PC-3 (cell line): ENCODE results near the gene BAX. TPM values are rescaled to one million over a fixed set of nuclear protein-coding genes. Genes with fewer than 3 reads are reported as not detected.

Source experiments
- ATAC-seq: fragments of 200-7000 bp; cut with Tn5 transposase; 2 replicates; pipeline ENCODE4 v1.9.1; 2020; ENCODE audit warnings: mild to moderate bottlenecking, moderate library complexity
- BruUV-seq: library from RNA; stranded (reverse); fragments of 400-500 nt; replicated peaks from 2 replicates; lab custom pipeline; 2021; lab: Mats Ljungman, UMichigan
- CTCF ChIA-PET: fragments of 300-600 bp; sonication (Branson Sonifier 250); formaldehyde crosslinking; loops from one replicate; lab custom pipeline; 2022; ENCODE audit warnings: antibody characterized with exemption; lab: Charles Lee
- POLR2A ChIA-PET: fragments of 300-600 bp; sonication (Branson Sonifier 250); formaldehyde crosslinking; loops from one replicate; lab custom pipeline; 2022; ENCODE audit warnings: antibody characterized with exemption; ENCODE audit not compliant: unreplicated experiment; lab: Charles Lee
- DNase-seq: peaks from one replicate; pipeline ENCODE4 v3.0.0-alpha.2; 2015
- H2AFZ ChIP-seq: fragments of 300-600 bp; sonication (generic); 2 replicates; pipeline ENCODE4 v1.6.0; 2016; ENCODE audit warnings: antibody characterized with exemption, low read length
- H3F3A ChIP-seq: fragments of 300-600 bp; sonication (generic); one replicate; pipeline ENCODE4 v1.6.0; 2017; ENCODE audit warnings: antibody characterized with exemption, low read length, control low read depth, mild to moderate bottlenecking; ENCODE audit not compliant: unreplicated experiment
- H3K27ac ChIP-seq: fragments of 300-600 bp; sonication (generic); 2 replicates; pipeline ENCODE4 v1.5.1; 2016; ENCODE audit warnings: mild to moderate bottlenecking, low read length
- H3K27me3 ChIP-seq: fragments of 300-600 bp; sonication (generic); 2 replicates; pipeline ENCODE4 v1.6.1; 2016; ENCODE audit warnings: low read length, mixed read lengths
- H3K36me3 ChIP-seq: fragments of 300-600 bp; sonication (generic); 2 replicates; pipeline ENCODE4 v1.6.1; 2016; ENCODE audit warnings: low read depth, mixed run types, low read length, mixed read lengths
- H3K4me1 ChIP-seq: fragments of 300-600 bp; sonication (generic); 2 replicates; pipeline ENCODE4 v1.5.1; 2016; ENCODE audit warnings: low read length; ENCODE audit not compliant: insufficient read depth
- H3K4me2 ChIP-seq: fragments of 300-600 bp; sonication (generic); 2 replicates; pipeline ENCODE4 v1.6.0; 2016; ENCODE audit warnings: low read length
- H3K4me3 ChIP-seq: fragments of 300-600 bp; sonication (generic); 2 replicates; pipeline ENCODE4 v1.5.1; 2016; ENCODE audit warnings: mild to moderate bottlenecking, low read length, mixed read lengths
- H3K79me2 ChIP-seq: fragments of 300-600 bp; sonication (generic); 2 replicates; pipeline ENCODE4 v1.6.1; 2017; ENCODE audit warnings: low read length, mixed read lengths
- H3K9ac ChIP-seq: fragments of 300-600 bp; sonication (generic); 2 replicates; pipeline ENCODE4 v1.6.0; 2016; ENCODE audit warnings: mild to moderate bottlenecking, low read length
- H3K9me2 ChIP-seq: fragments of 300-600 bp; sonication (generic); replicated peaks from 2 replicates; pipeline ENCODE4 v1.6.1; 2016; ENCODE audit warnings: mixed run types, low read length, mixed read lengths
- H3K9me3 ChIP-seq: fragments of 300-600 bp; sonication (generic); 2 replicates; pipeline ENCODE4 v1.6.1; 2016; ENCODE audit warnings: low read length, mixed read lengths
- H4K20me1 ChIP-seq: fragments of 300-600 bp; sonication (generic); 2 replicates; pipeline ENCODE4 v1.6.1; 2016; ENCODE audit warnings: low read length, mixed read lengths
- CTCF ChIP-seq: fragments of 300-600 bp; sonication (generic); conservative IDR thresholded peaks from 2 replicates; pipeline ENCODE4 v1.5.1; 2017; ENCODE audit warnings: antibody characterized with exemption, low read depth, mild to moderate bottlenecking, low read length
- EZH2 ChIP-seq: fragments of 300-600 bp; sonication (generic); IDR thresholded peaks from one replicate; pipeline ENCODE4 v1.6.1; 2017; ENCODE audit warnings: antibody characterized with exemption, mild to moderate bottlenecking, low read length; ENCODE audit not compliant: unreplicated experiment
- EZH2phosphoT487 ChIP-seq: fragments of 300-600 bp; sonication (generic); IDR thresholded peaks from 2 replicates; pipeline ENCODE4 v1.6.1; 2018; ENCODE audit warnings: mild to moderate bottlenecking, antibody characterized with exemption, low read length, borderline replicate concordance
- intact Hi-C: fragments of 100-400 bp; cut with micrococcal nuclease; formaldehyde crosslinking; loops from 2 replicates; pipeline ENCODE4 v1.9.0; 2023
- total RNA-seq: library from RNA; depleted of rRNA; stranded (reverse); fragments of >200 nt; gene quantifications from 2 replicates; pipeline ENCODE4 v1.2.3, GENCODE V29; 2014

Gene BAX
- total RNA-seq, 1 experiment from 2014 or later: 44.8 TPM

DNA sequence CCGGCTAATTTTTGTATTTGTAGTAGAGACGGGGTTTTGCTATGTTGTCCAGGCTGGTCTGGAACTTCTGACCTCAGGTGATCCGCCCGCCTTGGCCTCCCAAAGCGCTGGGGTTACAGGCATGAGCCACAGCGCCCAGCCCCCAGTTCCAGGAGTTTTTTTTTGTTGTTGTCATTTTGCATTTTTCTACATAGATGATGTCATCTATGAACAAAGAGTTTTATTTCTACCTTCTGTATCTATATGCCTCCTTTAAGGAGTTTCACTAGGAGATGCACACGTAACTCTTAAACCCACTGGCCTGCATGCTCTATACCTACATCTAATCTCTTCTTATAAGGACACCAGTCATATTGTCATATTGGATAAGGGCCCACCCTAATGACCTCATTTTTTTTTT lies 16.4 kb upstream of the BAX start:
- CTCF ChIA-PET: no interaction called here
- TF ChIP-seq EZH2phosphoT487 (no peak), CTCF (no peak), EZH2 (no peak)

GRCh38 chr19:48940902-48941301 lies 13.8 kb upstream of the BAX start:
- no peaks in the 10 kb centered on the region for H3K9me2 ChIP-seq
- CTCF ChIA-PET: no interaction called here
- H3K4me3 ChIP-seq: no peak overlapping the region
- POLR2A ChIA-PET: no interaction called here
- H3K27ac ChIP-seq: no peak overlapping the region
- no peak for TF ChIP-seq EZH2
- no peak for TF ChIP-seq EZH2phosphoT487
- no peak for TF ChIP-seq CTCF
- H3K9ac ChIP-seq: no peak overlapping the region
- DNase-seq (no peak), ATAC-seq (no peak)
- BruUV-seq: no TSS peak
- no peaks in the 10 kb centered on the region for H3K79me2 ChIP-seq
- no peaks in the 10 kb centered on the region for H4K20me1 ChIP-seq
- H3F3A ChIP-seq: no peaks in the 10 kb centered on the region
- H3K36me3 ChIP-seq: no peaks in the 10 kb centered on the region
- H3K4me1 ChIP-seq: no peaks in the 10 kb centered on the region
- no peak overlapping the region for H2AFZ ChIP-seq
- intact Hi-C loops: no loop called here
- H3K27me3 ChIP-seq: no peaks in the 10 kb centered on the region
- H3K9me3 ChIP-seq: no peaks in the 10 kb centered on the region
- H3K4me2 ChIP-seq: no peak overlapping the region

More for the DNA sequence above, 16.4 kb upstream of the BAX start:
- Histone ChIP-seq H3K4me3 (no peak overlapping the region), H3K9me3 (no peaks in the 10 kb centered on the region), H3K79me2 (no peaks in the 10 kb centered on the region), H3K4me1 (no peaks in the 10 kb centered on the region), H3K4me2 (no peak overlapping the region), H2AFZ (no peak overlapping the region), H3K9me2 (no peaks in the 10 kb centered on the region), H3K27ac (no peak overlapping the region), H3K36me3 (no peaks in the 10 kb centered on the region), H4K20me1 (no peaks in the 10 kb centered on the region), H3F3A (no peaks in the 10 kb centered on the region), H3K27me3 (no peaks in the 10 kb centered on the region), H3K9ac (no peak overlapping the region)
- ATAC-seq (no peak), DNase-seq (no peak)
- BruUV-seq: no TSS peak
- intact Hi-C loops: no loop called here
- POLR2A ChIA-PET: no interaction called here

- no peak for TF ChIP-seq EZH2phosphoT487
- TF ChIP-seq EZH2: no peak
- no peak for TF ChIP-seq CTCF
- ChIA-PET CTCF (no interaction called here), POLR2A (interaction anchor here (0.6 kb wide), 1 partner anchor 62 kb away, joined by 5 read pairs; no protein-coding TSS in a partner anchor)
- H3K36me3 ChIP-seq: no peaks in the 10 kb centered on the region
- H3K27ac ChIP-seq: no peak overlapping the region
- H3F3A ChIP-seq: no peaks in the 10 kb centered on the region
- no peak overlapping the region for H2AFZ ChIP-seq
- H3K27me3 ChIP-seq: no peaks in the 10 kb centered on the region
- no peak overlapping the region for H3K4me2 ChIP-seq
- H3K9me2 ChIP-seq: no peaks in the 10 kb centered on the region
- no peaks in the 10 kb centered on the region for H3K4me1 ChIP-seq
- DNase-seq (no peak), ATAC-seq (no peak)
- H4K20me1 ChIP-seq: no peaks in the 10 kb centered on the region
- no TSS peak for BruUV-seq
- no peaks in the 10 kb centered on the region for H3K9me3 ChIP-seq
- no peak overlapping the region for H3K4me3 ChIP-seq
- no peak overlapping the region for H3K9ac ChIP-seq
- intact Hi-C loops: no loop called here
- no peaks in the 10 kb centered on the region for H3K79me2 ChIP-seq
These were observed 11.6 kb upstream of the BAX start for GRCh38 chr19:48943081-48943480.
